Gastroesophageal sphincter (tissue), 4 donors: ENCODE results near the gene ZNF426. TPM values are rescaled to one million over a fixed set of nuclear protein-coding genes. Genes with fewer than 3 reads are reported as not detected.
"Not testable (repeated sequence)": the region's sequence is repeated elsewhere in the genome, so short reads cannot be mapped to it uniquely, and the experiment has no call there.

Source experiments
- ATAC-seq: fragments of 150-250 bp; one replicate; pipeline ENCODE4 v1.9.1; 2016; ENCODE audit warnings: mild to moderate bottlenecking, moderate library complexity
- H3K27ac ChIP-seq, 4 donors: fragments of 200-600 bp; sonication (generic) in 3 of 4; 1 replicate in 3 of 4; 2 replicates in 1 of 4; pipeline ENCODE4 v1.5.1; 2016 to 2019
- H3K27me3 ChIP-seq: fragments of 200-600 bp; sonication (generic); one replicate; pipeline ENCODE4 v1.5.1; 2019
- H3K36me3 ChIP-seq, 2 donors: fragments of 200-600 bp; sonication (generic); one replicate each; pipeline ENCODE4 v1.5.1; 2019; ENCODE audit warnings: control low read depth in 1 of 2
- H3K4me1 ChIP-seq, 3 donors: fragments of 200-600 bp; sonication (generic); 1 replicate in 2 of 3; 2 replicates in 1 of 3; pipeline ENCODE4 v1.5.1; 2016 to 2019; ENCODE audit warnings: control low read depth in 2 of 3
- H3K4me3 ChIP-seq, 2 donors: fragments of 200-600 bp; sonication (generic); one replicate each; pipeline ENCODE4 v1.5.1; 2019; ENCODE audit warnings: mild to moderate bottlenecking in 1 of 2, moderate library complexity in 1 of 2
- H3K9me3 ChIP-seq, 3 donors: fragments of 200-600 bp; sonication (generic); one replicate each; pipeline ENCODE4 v1.5.1; 2017 to 2019; ENCODE audit warnings: control low read depth in 2 of 3
- CTCF ChIP-seq, 4 experiments: fragments of 200-600 bp in 2 of 4; fragments of 450-650 bp in 2 of 4; sonication (generic) in 1 of 4; IDR thresholded peaks; one replicate each; pipeline ENCODE4 v1.5.1; 2017 to 2019; ENCODE audit warnings: antibody characterized with exemption in 4 of 4, mild to moderate bottlenecking in 2 of 4, moderate library complexity in 2 of 4
- EP300 ChIP-seq: sonication (generic); formaldehyde crosslinking; IDR thresholded peaks from one replicate; pipeline ENCODE4 v1.6.1; 2017; ENCODE audit warnings: antibody characterized with exemption, mild to moderate bottlenecking
- POLR2A ChIP-seq, 2 donors: fragments of 450-650 bp; IDR thresholded peaks; one replicate each; pipeline ENCODE4 v1.6.1; 2017; ENCODE audit warnings: antibody characterized with exemption in 2 of 2, mild to moderate bottlenecking in 2 of 2, moderate library complexity in 1 of 2
- POLR2AphosphoS5 ChIP-seq: sonication (generic); formaldehyde crosslinking; IDR thresholded peaks from one replicate; pipeline ENCODE4 v1.6.1; 2017; ENCODE audit warnings: antibody characterized with exemption
- WGBS, 2 donors: methylation state at CpG; one replicate each; pipeline ENCODE4 v1.1.5; 2018; ENCODE audit warnings: low coverage in 1 of 2; 5-methylcytosine and 5-hydroxymethylcytosine counted together
- total RNA-seq, 4 donors: library from RNA; depleted of rRNA; stranded (reverse); fragments of >200 nt; gene quantifications; one replicate each; pipeline ENCODE4 v1.1.0, GENCODE V29; 2016

Gene ZNF426
- total RNA-seq, 4 donors from 2014 or later, result 12.5 to 24.3 (median 19.6) TPM

GRCh38 chr19:9552536-9553274 is 14.3 kb upstream of the ZNF426 start:
- Histone ChIP-seq H3K36me3 (peaks cover 0 to 13% of the 10 kb centered on the region in 2 donors), H3K4me1 (no peaks in the 10 kb centered on the region), H3K4me3 (no peak overlapping the region), H3K27me3 (no peaks in the 10 kb centered on the region), H3K9me3 (peaks cover 0 to 61% (median 0%) of the 10 kb centered on the region in 3 donors), H3K27ac (no peak overlapping the region)
- no CpG with 5 or more reads among the region's 7 CpGs for WGBS, 2 donors
- TF ChIP-seq POLR2AphosphoS5 (no peak), CTCF (IDR thresholded peaks at IDR 0.05) (no peak), POLR2A (IDR thresholded peaks at IDR 0.05) (no peak), EP300 (no peak)
- ATAC-seq, result no peak

- TF ChIP-seq POLR2AphosphoS5, result no peak
- no peak for TF ChIP-seq CTCF (IDR thresholded peaks at IDR 0.05)
- TF ChIP-seq POLR2A (IDR thresholded peaks at IDR 0.05), result no peak
- no peak for TF ChIP-seq EP300
- H3K27ac ChIP-seq, result no peak overlapping the region
- H3K4me3 ChIP-seq, result no peak overlapping the region
- H3K27me3 ChIP-seq, result no peaks in the 10 kb centered on the region
- H3K36me3 ChIP-seq, result peaks cover 0 to 6% of the 10 kb centered on the region in 2 donors
- WGBS, 2 donors, result no CpG with 5 or more reads among the region's 11 CpGs
- no peaks in the 10 kb centered on the region for H3K4me1 ChIP-seq
- ATAC-seq, result no peak
- peaks cover 0 to 31% (median 0%) of the 10 kb centered on the region in 3 donors for H3K9me3 ChIP-seq
These were observed 9.4 kb upstream of the ZNF426 start for GRCh38 chr19:9547870-9548269.

GRCh38 chr19:9541281-9541680 is 2.8 kb upstream of the ZNF426 start:
- WGBS, 2 donors, result no CpG with 5 or more reads among the region's 12 CpGs
- H3K4me1 ChIP-seq, result peaks cover 0 to 22% (median 0%) of the 10 kb centered on the region in 3 donors
- H3K27me3 ChIP-seq, H3K4me3 ChIP-seq, H3K9me3 ChIP-seq, H3K36me3 ChIP-seq, H3K27ac ChIP-seq, ATAC-seq: not testable (repeated sequence)

GRCh38 chr19:9539921-9540320 is 1.5 kb upstream of the ZNF426 start:
- peaks cover 3 to 20% of the 10 kb centered on the region in 2 donors for H3K36me3 ChIP-seq
- 80 to 100% methylated on average over 1 of the region's 1 CpG for WGBS, 2 donors
- not testable (repeated sequence) for H3K27ac ChIP-seq, H3K27me3 ChIP-seq, H3K4me3 ChIP-seq, ATAC-seq
- peaks cover 0 to 22% (median 0%) of the 10 kb centered on the region in 3 donors for H3K4me1 ChIP-seq
- H3K9me3 ChIP-seq, result peaks cover 0 to 21% (median 0%) of the 10 kb centered on the region in 3 donors

- 85 to 86% methylated on average over 5 to 6 of the region's 6 CpGs for WGBS, 2 donors
- not testable (repeated sequence) for H3K27me3 ChIP-seq
These were observed 756 bp upstream of the ZNF426 start for GRCh38 chr19:9539201-9539600.

GRCh38 chr19:9535934-9536333 is 2.5 kb downstream of the ZNF426 start:
- 81 to 93% methylated on average over 4 of the region's 4 CpGs for WGBS, 2 donors
- Histone ChIP-seq H3K4me1 (peaks cover 0 to 22% (median 0%) of the 10 kb centered on the region in 3 donors), H3K27me3 (no peaks in the 10 kb centered on the region), H3K36me3 (peaks cover 36 to 60% of the 10 kb centered on the region in 2 donors), H3K9me3 (peaks cover 0 to 61% (median 0%) of the 10 kb centered on the region in 3 donors), H3K27ac (no peak overlapping the region), H3K4me3 (no peak overlapping the region)
- no peak for ATAC-seq
- TF ChIP-seq CTCF (IDR thresholded peaks at IDR 0.05), result no peak
- no peak for TF ChIP-seq EP300
- no peak for TF ChIP-seq POLR2AphosphoS5
- no peak for TF ChIP-seq POLR2A (IDR thresholded peaks at IDR 0.05)

More at GRCh38 chr19:9539201-9539600, 756 bp upstream of the ZNF426 start:
- not testable (repeated sequence) for ATAC-seq
- peaks cover 0 to 28% (median 0%) of the 10 kb centered on the region in 3 donors for H3K9me3 ChIP-seq
- peak overlapping the region; percentile 81 to 94 for H3K4me3 ChIP-seq
- peak overlapping the region; percentile 76 to 95 (median 93) for H3K27ac ChIP-seq
- peaks cover 8 to 27% of the 10 kb centered on the region in 2 donors for H3K36me3 ChIP-seq
- H3K4me1 ChIP-seq, result peaks cover 0 to 22% (median 0%) of the 10 kb centered on the region in 3 donors
